H9 (cell line): ENCODE measurements around the gene PDCD2. TPM values are rescaled to one million over a fixed set of nuclear protein-coding genes. Genes with fewer than 3 reads are reported as not detected.
A peak's percentile ranks its signal among the peaks of the same experiment; 100 is the strongest.
"Not testable (repeated sequence)": the region's sequence is repeated elsewhere in the genome, so short reads cannot be mapped to it uniquely, and the experiment has no call there.

Experiments used
- DNase-seq: peaks from one replicate; pipeline ENCODE4 v3.0.0-alpha.2; 2017
- H2AFZ ChIP-seq: one replicate; pipeline ENCODE4 v1.6.1; 2013; ENCODE audit warnings: mild to moderate bottlenecking, low read length, control low read depth, moderate library complexity
- H2AK5ac ChIP-seq: 2 replicates; pipeline ENCODE4 v1.6.1; 2013; ENCODE audit warnings: low read length, control low read depth, mixed read lengths; ENCODE audit not compliant: insufficient read length
- H2BK120ac ChIP-seq: one replicate; pipeline ENCODE4 v1.6.1; 2013; ENCODE audit warnings: low read depth, mild to moderate bottlenecking, low read length, control low read depth, inconsistent platforms; ENCODE audit not compliant: poor library complexity, severe bottlenecking
- H2BK12ac ChIP-seq: 2 replicates; pipeline ENCODE4 v1.6.1; 2013; ENCODE audit warnings: low read length, control low read depth, mixed read lengths, low read depth; ENCODE audit not compliant: insufficient read length
- H2BK15ac ChIP-seq: 2 replicates; pipeline ENCODE4 v1.6.1; 2013; ENCODE audit warnings: low read depth, low read length, control low read depth
- H2BK20ac ChIP-seq: one replicate; pipeline ENCODE4 v1.6.1; 2013; ENCODE audit warnings: low read depth, mild to moderate bottlenecking, low read length, control low read depth, inconsistent platforms; ENCODE audit not compliant: poor library complexity, severe bottlenecking
- H2BK5ac ChIP-seq: 2 replicates; pipeline ENCODE4 v1.6.1; 2013; ENCODE audit warnings: low read length, control low read depth, mixed read lengths; ENCODE audit not compliant: insufficient read length
- H3K14ac ChIP-seq: 2 replicates; pipeline ENCODE4 v1.6.1; 2013; ENCODE audit warnings: low read length, control low read depth; ENCODE audit not compliant: insufficient read depth
- H3K18ac ChIP-seq: 2 replicates; pipeline ENCODE4 v1.6.1; 2013; ENCODE audit warnings: low read depth, mild to moderate bottlenecking, mixed read lengths, low read length, control low read depth; ENCODE audit not compliant: insufficient read length
- H3K23ac ChIP-seq: 2 replicates; pipeline ENCODE4 v1.6.1; 2013; ENCODE audit warnings: low read length, control low read depth, mixed read lengths, low read depth; ENCODE audit not compliant: insufficient read length
- H3K23me2 ChIP-seq: 2 replicates; pipeline ENCODE4 v1.6.1; 2013; ENCODE audit warnings: low read depth, mild to moderate bottlenecking, mixed read lengths, low read length, control low read depth; ENCODE audit not compliant: insufficient read length, poor library complexity, severe bottlenecking
- H3K27ac ChIP-seq: 2 replicates; pipeline ENCODE4 v1.5.1; 2013; ENCODE audit warnings: low read length, control low read depth, mixed read lengths, low read depth; ENCODE audit not compliant: insufficient read length
- H3K27me3 ChIP-seq: 2 replicates; pipeline ENCODE4 v1.6.1; 2013; ENCODE audit warnings: low read length, control low read depth, inconsistent platforms; ENCODE audit not compliant: insufficient read depth
- H3K4ac ChIP-seq: 2 replicates; pipeline ENCODE4 v1.6.1; 2013; ENCODE audit warnings: low read depth, mild to moderate bottlenecking, control low read depth, inconsistent platforms, low read length, moderate library complexity
- H3K4me1 ChIP-seq: 2 replicates; pipeline ENCODE4 v1.6.1; 2013; ENCODE audit warnings: low read length, control low read depth, inconsistent platforms; ENCODE audit not compliant: insufficient read depth
- H3K4me2 ChIP-seq: 2 replicates; pipeline ENCODE4 v1.6.1; 2013; ENCODE audit warnings: low read length, control low read depth, mixed read lengths; ENCODE audit not compliant: insufficient read length, insufficient read depth
- H3K56ac ChIP-seq: 2 replicates; pipeline ENCODE4 v1.6.1; 2013; ENCODE audit warnings: low read depth, mild to moderate bottlenecking, mixed read lengths, low read length, control low read depth; ENCODE audit not compliant: insufficient read length
- H3K79me1 ChIP-seq: 2 replicates; pipeline ENCODE4 v1.6.1; 2013; ENCODE audit warnings: low read depth, mild to moderate bottlenecking, moderate library complexity, low read length, control low read depth, inconsistent platforms; ENCODE audit not compliant: insufficient read depth, poor library complexity, severe bottlenecking
- H3K79me2 ChIP-seq: 2 replicates; pipeline ENCODE4 v1.6.1; 2013; ENCODE audit warnings: low read length, control low read depth, inconsistent platforms; ENCODE audit not compliant: insufficient read depth
- H3K9ac ChIP-seq: 2 replicates; pipeline ENCODE4 v1.6.1; 2013; ENCODE audit warnings: low read length, control low read depth, mixed read lengths; ENCODE audit not compliant: insufficient read length; ENCODE audit errors: extremely low read depth
- H3K9me3 ChIP-seq: one replicate; pipeline ENCODE4 v1.6.1; 2013; ENCODE audit warnings: low read depth, low read length, inconsistent platforms; ENCODE audit not compliant: control insufficient read depth
- H3T11ph ChIP-seq: one replicate; pipeline ENCODE4 v1.6.1; 2013; ENCODE audit warnings: mild to moderate bottlenecking, low read length, control low read depth, inconsistent platforms
- H4K20me1 ChIP-seq: one replicate; pipeline ENCODE4 v1.6.1; 2013; ENCODE audit not compliant: control insufficient read depth, insufficient read length, insufficient read depth
- H4K5ac ChIP-seq: 2 replicates; pipeline ENCODE4 v1.6.1; 2013; ENCODE audit warnings: low read depth, mild to moderate bottlenecking, mixed read lengths, low read length, control low read depth; ENCODE audit not compliant: insufficient read length
- H4K8ac ChIP-seq: replicated peaks from 2 replicates; pipeline ENCODE4 v1.6.1; 2013; ENCODE audit warnings: low read length, control low read depth, mixed read lengths, low read depth; ENCODE audit not compliant: insufficient read length
- H4K91ac ChIP-seq: 2 replicates; pipeline ENCODE4 v1.6.1; 2013; ENCODE audit warnings: low read depth, mild to moderate bottlenecking, moderate library complexity, mixed read lengths, low read length, control low read depth; ENCODE audit not compliant: insufficient read length
- H3K27ac Mint-ChIP-seq, 3 experiments: 2 replicates in 2 of 3; 3 replicates in 1 of 3; pipeline ENCODE4 v1.8.0; 2020 to 2021; ENCODE audit warnings: mixed read lengths in 3 of 3, mild to moderate bottlenecking in 1 of 3, moderate library complexity in 1 of 3
- H3K27me3 Mint-ChIP-seq: 2 replicates; pipeline ENCODE4 v1.8.0; 2021; ENCODE audit warnings: low read depth, mild to moderate bottlenecking, moderate library complexity, mixed read lengths
- H3K36me3 Mint-ChIP-seq, 3 experiments: 2 replicates in 2 of 3; 3 replicates in 1 of 3; pipeline ENCODE4 v1.8.0; 2020 to 2021; ENCODE audit warnings: low read depth in 3 of 3, mixed read lengths in 3 of 3; ENCODE audit not compliant: insufficient read depth in 1 of 3
- H3K4me1 Mint-ChIP-seq, 2 experiments: 2 replicates each; pipeline ENCODE4 v1.8.0; 2020; ENCODE audit warnings: mixed read lengths in 2 of 2
- H3K4me3 Mint-ChIP-seq, 2 experiments: 2 replicates in 1 of 2; 3 replicates in 1 of 2; pipeline ENCODE4 v1.8.0; 2020 to 2021; ENCODE audit warnings: mild to moderate bottlenecking in 2 of 2, mixed read lengths in 2 of 2, moderate library complexity in 1 of 2
- H3K9me3 Mint-ChIP-seq, 2 experiments: 2 replicates in 1 of 2; 3 replicates in 1 of 2; pipeline ENCODE4 v1.8.0; 2020; ENCODE audit warnings: mild to moderate bottlenecking in 2 of 2, mixed read lengths in 2 of 2, moderate library complexity in 1 of 2
- CTCF ChIP-seq: fragments of 200-600 bp; sonication (generic); conservative IDR thresholded peaks from 3 replicates; pipeline ENCODE4 v1.8.0; 2021; ENCODE audit warnings: antibody characterized with exemption, mild to moderate bottlenecking
- WGBS: extraction: QIAGEN DNeasy Blood & Tissue Kit; methylation state at CpG from one replicate; pipeline ENCODE4 v1.1.7; 2013; ENCODE audit warnings: missing lambda C conversion rate, low lambda C conversion rate, mixed read lengths; ENCODE audit not compliant: insufficient read length; ENCODE audit errors: extremely low coverage; 5-methylcytosine and 5-hydroxymethylcytosine counted together
- total RNA-seq: library from RNA; stranded (reverse); gene quantifications from 2 replicates; pipeline ENCODE4 v1.2.1, GENCODE V29; 2021

PDCD2 gene
- total RNA-seq, 1 experiment from 2014 or later, result 78.5 TPM

GRCh38 chr6:170609225-170609624 lies 24.8 kb upstream of the PDCD2 start:
- no CpG with 5 or more reads among the region's 8 CpGs for WGBS
- peak; percentile 51 for TF ChIP-seq CTCF
- H3K4me1 ChIP-seq, result not testable (repeated sequence)

More at GRCh38 chr6:170609225-170609624, 24.8 kb upstream of the PDCD2 start:
- H4K20me1 ChIP-seq, H4K91ac ChIP-seq, H3K27me3 ChIP-seq, H3K4ac ChIP-seq, H3T11ph ChIP-seq, H2BK12ac ChIP-seq, H4K5ac ChIP-seq, H2BK15ac ChIP-seq, H3K23me2 ChIP-seq, H3K23ac ChIP-seq, H3K9me3 ChIP-seq, H3K14ac ChIP-seq, H2BK20ac ChIP-seq, H2BK5ac ChIP-seq, H3K9ac ChIP-seq, H3K36me3 Mint-ChIP-seq, H4K8ac ChIP-seq, H3K4me2 ChIP-seq, H2AK5ac ChIP-seq, H3K27ac ChIP-seq, H3K9me3 Mint-ChIP-seq, H3K18ac ChIP-seq, H3K4me3 Mint-ChIP-seq, H3K79me1 ChIP-seq, H2AFZ ChIP-seq, H2BK120ac ChIP-seq, H3K79me2 ChIP-seq, H3K27ac Mint-ChIP-seq, H3K56ac ChIP-seq: not testable (repeated sequence)
- peak; percentile 47 for DNase-seq
- peaks cover 15 to 17% of the 10 kb centered on the region in 2 experiments for H3K4me1 Mint-ChIP-seq
- peaks cover 14% of the 10 kb centered on the region for H3K27me3 Mint-ChIP-seq
